Raji (cell line): ENCODE data around the gene PDE9A.

ENCODE experiments used
- POLR2A ChIP-seq: IDR thresholded peaks from 2 replicates; pipeline ENCODE4 v1.6.1; 2011; ENCODE audit warnings: low read depth, low read length, control low read depth; ENCODE audit not compliant: insufficient read depth

PDE9A gene

GRCh38 chr21:42653231-42654061, at the start of gene PDE9A:
PDE9A (plus strand) TSS chr21:42653621; CDS start chr21:42653815, 194 bp downstream.
- no peak for TF ChIP-seq POLR2A

DNA sequence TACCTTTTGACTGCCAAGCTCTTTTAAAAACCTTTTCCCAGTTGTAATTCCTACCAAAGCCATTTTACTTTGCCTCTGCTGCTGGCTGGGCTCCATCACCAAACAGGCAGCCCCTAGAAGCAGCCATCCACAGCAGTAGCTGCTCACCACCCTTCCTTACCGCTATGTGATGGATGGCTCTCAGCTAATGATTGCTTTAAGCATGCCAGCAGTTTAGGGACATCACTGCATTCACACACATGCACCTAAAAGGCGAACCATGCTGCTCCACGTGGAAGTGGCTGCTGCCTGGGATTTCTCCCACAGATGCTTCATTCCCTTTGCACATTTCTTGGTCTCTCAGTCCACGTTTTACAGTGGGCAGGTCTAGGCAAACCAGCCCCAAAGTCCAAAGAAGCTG, 46.3 kb upstream of the PDE9A start:
- TF ChIP-seq POLR2A, result no peak

GRCh38 chr21:42607525-42608102, 45.8 kb upstream of the PDE9A start:
- TF ChIP-seq POLR2A, result no peak

DNA sequence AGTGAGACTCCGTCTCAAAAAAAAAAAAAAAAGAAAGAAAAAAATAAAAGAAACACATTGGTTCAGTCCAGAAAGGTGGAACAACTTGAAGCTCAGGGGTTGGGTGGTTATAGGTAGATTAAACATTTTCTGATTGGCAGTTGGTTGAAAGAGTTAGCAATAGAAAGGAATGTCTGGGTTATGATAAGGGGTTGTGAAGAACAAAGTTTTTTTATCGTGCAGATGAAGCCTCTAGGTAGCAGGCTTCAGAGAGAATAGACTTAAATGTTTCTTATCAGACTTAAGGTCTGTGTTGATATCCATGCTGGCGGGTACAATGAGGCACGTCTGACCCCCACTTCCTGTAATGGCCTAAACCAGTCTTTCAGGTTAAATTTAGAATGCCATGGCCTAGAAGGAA, 45.0 kb upstream of the PDE9A start:
- no peak for TF ChIP-seq POLR2A

GRCh38 chr21:42609811-42610210, 43.6 kb upstream of the PDE9A start:
- no peak for TF ChIP-seq POLR2A

DNA sequence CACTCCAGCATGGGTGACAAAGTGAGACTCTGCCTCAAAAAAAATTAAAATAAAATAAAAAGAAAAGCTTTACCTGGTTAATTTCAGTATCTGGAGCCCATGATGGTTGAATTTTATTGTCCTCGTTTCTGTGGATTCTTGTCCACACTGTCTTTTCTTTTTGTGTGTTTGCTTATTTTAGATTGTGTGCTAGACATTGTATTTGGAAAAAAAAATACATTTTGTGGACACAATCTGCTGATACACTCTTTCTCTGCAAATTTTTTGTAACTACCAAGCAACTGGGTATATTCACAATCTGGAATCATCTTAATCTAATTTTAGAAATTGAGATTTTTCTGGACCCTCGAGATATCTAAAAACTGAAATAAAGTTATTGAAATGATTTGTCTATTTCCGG, 41.6 kb upstream of the PDE9A start:
- TF ChIP-seq POLR2A, result no peak

GRCh38 chr21:42612390-42612789, 41.0 kb upstream of the PDE9A start:
- TF ChIP-seq POLR2A, result no peak

DNA sequence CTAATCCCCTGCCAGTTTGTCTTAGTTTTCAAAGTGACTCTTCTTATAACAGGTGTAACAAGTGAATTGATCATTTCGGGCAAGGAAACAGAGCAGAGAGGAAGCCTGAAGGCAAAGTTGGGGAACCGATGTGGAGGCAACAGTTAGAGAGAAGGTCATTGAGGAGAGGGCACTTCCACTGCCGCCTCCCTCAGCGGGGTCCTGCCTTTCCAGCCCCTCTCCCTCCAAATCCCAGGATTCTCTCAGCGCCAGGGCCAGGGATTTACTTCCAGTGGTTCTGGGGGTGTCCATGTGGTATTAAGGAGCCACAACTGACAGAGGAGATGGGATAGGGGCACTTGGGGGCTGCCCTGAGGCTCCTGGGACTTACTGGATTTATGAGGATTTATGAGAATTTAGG, 39.7 kb upstream of the PDE9A start:
- no peak for TF ChIP-seq POLR2A

- TF ChIP-seq POLR2A, result no peak
Measured at GRCh38 chr21:42614396-42614795, 39.0 kb upstream of the PDE9A start.

DNA sequence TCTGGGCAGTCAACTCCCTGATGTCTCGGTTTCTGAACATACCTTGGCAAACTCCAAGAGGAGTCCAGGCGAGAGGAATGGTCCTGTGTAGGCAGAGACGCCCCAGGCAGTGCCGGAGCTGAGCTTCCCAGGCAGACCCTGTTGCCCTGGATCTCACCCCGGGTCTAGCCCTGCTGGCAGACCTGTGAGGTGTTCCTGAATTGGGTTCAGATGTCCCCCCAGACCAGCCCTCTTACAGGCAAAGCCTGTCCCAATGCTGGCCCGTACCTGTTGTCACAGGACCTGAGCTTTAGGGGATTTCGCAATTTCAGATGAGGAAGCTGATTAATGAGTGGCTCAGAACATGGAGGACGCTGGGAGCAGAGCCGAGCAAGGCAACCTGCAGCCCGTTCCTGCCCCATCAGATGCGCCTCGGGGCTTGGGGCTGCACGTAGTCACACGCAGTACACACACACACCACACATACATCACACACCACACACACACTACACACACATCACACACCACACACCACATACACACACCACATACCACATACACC, 38.5 kb upstream of the PDE9A start:
- TF ChIP-seq POLR2A, result no peak

GRCh38 chr21:42615924-42616323, 37.5 kb upstream of the PDE9A start:
- no peak for TF ChIP-seq POLR2A

GRCh38 chr21:42616446-42616845, 37.0 kb upstream of the PDE9A start:
- no peak for TF ChIP-seq POLR2A

GRCh38 chr21:42616941-42617340, 36.5 kb upstream of the PDE9A start:
- TF ChIP-seq POLR2A, result no peak

DNA sequence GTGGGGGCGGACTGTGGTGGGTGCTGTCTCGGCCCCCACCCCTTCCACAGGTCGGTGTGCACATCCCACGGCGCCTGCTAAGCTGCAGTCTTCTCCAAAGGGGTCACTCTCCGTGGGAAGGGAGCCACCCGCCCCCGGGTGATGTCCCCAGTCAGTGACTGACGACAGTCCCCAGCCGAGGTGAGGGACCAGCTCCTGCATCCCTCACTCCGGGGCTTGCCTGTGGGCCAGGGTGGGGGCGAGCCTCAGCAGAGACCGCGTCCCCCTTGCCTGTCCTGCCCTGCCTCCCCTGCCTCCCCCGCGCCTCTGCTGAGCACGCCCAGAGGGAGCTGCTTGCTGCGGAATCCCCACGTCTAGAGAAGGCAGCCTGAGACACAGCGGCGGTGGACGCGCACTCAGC, 35.9 kb upstream of the PDE9A start:
- no peak for TF ChIP-seq POLR2A

DNA sequence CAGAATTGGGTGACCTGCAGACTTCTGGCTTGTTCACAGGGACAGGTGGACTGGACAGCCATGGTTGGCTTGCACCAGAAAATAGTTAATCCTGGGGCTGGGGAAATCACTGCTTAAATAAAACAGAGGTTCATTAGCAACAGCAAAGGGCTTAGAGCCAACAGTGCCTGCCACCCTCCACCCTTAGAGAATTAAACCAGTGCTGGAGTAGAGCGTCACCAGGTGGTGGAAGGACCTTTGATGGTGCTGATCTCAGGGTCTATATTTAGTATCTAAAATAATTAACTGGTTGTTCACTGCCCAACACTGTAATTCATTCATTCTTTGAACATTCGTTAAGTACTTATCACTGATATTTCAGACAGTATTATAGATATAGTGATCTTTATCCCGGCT, 34.7 kb upstream of the PDE9A start:
- TF ChIP-seq POLR2A, result no peak

- no peak for TF ChIP-seq POLR2A
Measured at GRCh38 chr21:42619166-42619565, 34.3 kb upstream of the PDE9A start.
